ENCODE results near the gene MORC4. TPM values are rescaled to one million over a fixed set of nuclear protein-coding genes. Genes with fewer than 3 reads are reported as not detected.
A peak's percentile ranks its signal among the peaks of the same experiment; 100 is the strongest.

Gene MORC4
- polyA plus RNA-seq, 2 of the 4 experiments (the other 2 are of a cell fraction) = 75.7 to 98.2 TPM

GRCh38 chrX:106952089-106952488 lies 47.9 kb downstream of the MORC4 start:
- H3K27ac ChIP-seq = peak overlapping the region; percentile 88 to 94
- ATAC-seq (no peak), FAIRE-seq (peak; percentile 23), DNase-seq (ENCODE audit: low read depth in 1 of 2, low spot score in 1 of 2) (no peak)
- H3K9me3 ChIP-seq = no peaks in the 10 kb centered on the region
- ChIA-PET CTCF (interaction anchor here (0.6 to 7.2 kb wide), 7 partner anchors 10 to 58 kb away, joined by 3 to 57 read pairs (median 5); no protein-coding TSS in a partner anchor), POLR2A (no interaction called here)
- TF ChIP-seq KDM5A (IDR thresholded peaks at IDR 0.05) (no peak), EHF (CRISPR knock-in tag; IDR thresholded peaks at IDR 0.05) (no peak), E2F6 (IDR thresholded peaks at IDR 0.05; ENCODE audit: borderline replicate concordance, low read depth) (no peak), HEYL (CRISPR knock-in tag; IDR thresholded peaks at IDR 0.05) (no peak), ZC3H11A (IDR thresholded peaks at IDR 0.05) (no peak), ZSCAN20 (CRISPR knock-in tag; IDR thresholded peaks at IDR 0.05) (no peak), RFX5 (IDR thresholded peaks at IDR 0.05) (no peak), RNF2 (IDR thresholded peaks at IDR 0.05; ENCODE audit: borderline replicate concordance, low read depth) (no peak), NFE2L2 (conservative IDR thresholded peaks at IDR 0.05; ENCODE audit: low read length) (no peak), FOSL2 (IDR thresholded peaks at IDR 0.05) (no peak), FOSL2 (CRISPR knock-in tag; IDR thresholded peaks at IDR 0.05) (no peak), FOSB (CRISPR knock-in tag; IDR thresholded peaks at IDR 0.05) (no peak), KDM1A (IDR thresholded peaks at IDR 0.05; ENCODE audit: low read depth) (no peak), SMC3 (IDR thresholded peaks at IDR 0.05) (no peak), CHD4 (IDR thresholded peaks at IDR 0.05; ENCODE audit: borderline replicate concordance) (no peak), CBX8 (IDR thresholded peaks at IDR 0.05) (no peak)
- no peak overlapping the region for H3K4me3 ChIP-seq
- WGBS (ENCODE audit: missing lambda C conversion rate) = 83% methylated on average over 3 of the region's 3 CpGs
- peaks cover 87% of the 10 kb centered on the region for H3K4me1 ChIP-seq
- no peak overlapping the region; the same call in 2 of the 3 replicates for H3K4me2 ChIP-seq

GRCh38 chrX:106951230-106951629 lies 48.8 kb downstream of the MORC4 start:
- POLR2A ChIA-PET = no interaction called here
- peak overlapping the region; percentile 78 to 89 for H3K27ac ChIP-seq
- H3K9me3 ChIP-seq = no peaks in the 10 kb centered on the region
- FAIRE-seq (no peak), DNase-seq (ENCODE audit: low read depth in 1 of 2, low spot score in 1 of 2) (no peak), ATAC-seq (no peak)
- H3K4me1 ChIP-seq = peaks cover 78% of the 10 kb centered on the region
- TF ChIP-seq RCOR1 (IDR thresholded peaks at IDR 0.05; ENCODE audit: low read depth, low read length) (no peak), CEBPB (IDR thresholded peaks at IDR 0.05) (peak; percentile 81 to 93)
- CTCF ChIA-PET = interaction anchor here (0.7 to 7.2 kb wide), 6 partner anchors 8 to 77 kb away, joined by 3 to 57 read pairs (median 4); no protein-coding TSS in a partner anchor
- 96% methylated on average over 6 of the region's 6 CpGs for WGBS (ENCODE audit: missing lambda C conversion rate)
- no peak overlapping the region for H3K4me3 ChIP-seq
- no peak overlapping the region; the same call in 1 of the 3 replicates for H3K4me2 ChIP-seq

GRCh38 chrX:106950381-106950780 lies 49.6 kb downstream of the MORC4 start:
- DNase-seq (ENCODE audit: low read depth in 1 of 2, low spot score in 1 of 2) (no peak), FAIRE-seq (no peak), ATAC-seq (no peak)
- CTCF ChIA-PET = interaction anchor here (0.7 to 7.2 kb wide), 10 partner anchors 9 to 653 kb away, joined by 3 to 57 read pairs (median 4); no protein-coding TSS in a partner anchor
- H3K9me3 ChIP-seq = no peaks in the 10 kb centered on the region
- TF ChIP-seq KDM1A (IDR thresholded peaks at IDR 0.05; ENCODE audit: low read depth) (no peak), EHF (CRISPR knock-in tag; IDR thresholded peaks at IDR 0.05) (no peak), REST (IDR thresholded peaks at IDR 0.05) (no peak), CEBPB (IDR thresholded peaks at IDR 0.05) (no peak), NR3C1 (IDR thresholded peaks at IDR 0.05) (no peak), KDM5A (IDR thresholded peaks at IDR 0.05) (no peak), POLR2AphosphoS2 (conservative IDR thresholded peaks at IDR 0.05; ENCODE audit: low read length) (no peak), RCOR1 (IDR thresholded peaks at IDR 0.05; ENCODE audit: low read depth, low read length) (no peak), FOSL2 (IDR thresholded peaks at IDR 0.05) (no peak), FOSL2 (CRISPR knock-in tag; IDR thresholded peaks at IDR 0.05) (no peak), GATA3 (IDR thresholded peaks at IDR 0.05; ENCODE audit: borderline replicate concordance) (no peak), CTCF (IDR thresholded peaks at IDR 0.05) (no peak)
- peaks cover 70% of the 10 kb centered on the region for H3K4me1 ChIP-seq
- WGBS (ENCODE audit: missing lambda C conversion rate) = 83% methylated on average over 2 of the region's 2 CpGs
- POLR2A ChIA-PET = no interaction called here
- H3K4me2 ChIP-seq = peak overlapping the region; percentile 61; the same call in 2 of the 3 replicates
- H3K27ac ChIP-seq = peak overlapping the region; percentile 78 to 89
- no peak overlapping the region for H3K4me3 ChIP-seq
